ENCODE results near the gene CACNB1. TPM values are rescaled to one million over a fixed set of nuclear protein-coding genes. Genes with fewer than 3 reads are reported as not detected.

The CACNB1 gene
- polyA plus RNA-seq, 1 of the 3 experiments (the other 2 are of a cell fraction), result 7.4 TPM

DNA sequence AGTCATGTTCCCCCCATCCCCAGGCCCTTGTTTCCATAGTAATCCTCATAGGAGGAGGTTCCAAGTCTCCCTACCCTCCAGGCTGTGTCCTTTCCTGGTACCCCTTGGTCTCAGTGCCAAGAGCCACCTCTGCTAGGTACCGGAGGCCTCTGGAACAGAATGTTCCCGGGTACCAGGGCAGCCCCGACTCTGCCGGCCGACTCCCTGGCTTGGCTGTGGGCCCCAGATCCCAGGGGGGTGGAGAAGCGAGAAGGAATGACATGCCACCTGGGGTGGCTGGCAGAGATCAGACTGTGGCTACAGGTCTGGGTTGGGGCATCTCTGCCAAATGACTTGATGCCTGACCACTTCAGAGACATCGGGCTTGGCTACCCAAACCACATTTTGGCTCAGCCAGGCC, 24.7 kb upstream of the CACNB1 start:
- no peak for DNase-seq
- H3K4me1 ChIP-seq (ENCODE audit: control insufficient read depth in 1 of 2, insufficient read depth in 2 of 2, low read depth in 1 of 2, low read length in 1 of 2), result peaks cover 0 to 9% of the 10 kb centered on the region in 2 experiments; a peak in 1 of 4 replicates
- 93% methylated on average over 4 of the region's 7 CpGs for WGBS (ENCODE audit: low lambda C conversion rate)
- H3K9me3 ChIP-seq, result no peaks in the 10 kb centered on the region
- no peaks in the 10 kb centered on the region for H3K27me3 ChIP-seq (ENCODE audit: insufficient read depth)
- ChIA-PET CTCF (interaction anchor here (1.3 to 3.9 kb wide), 5 partner anchors 10 to 23 kb away, joined by 4 to 31 read pairs (median 7); no protein-coding TSS in a partner anchor), POLR2A (no interaction called here)
- H3K27ac ChIP-seq (ENCODE audit: low read depth in 2 of 2, low read length in 1 of 2), result no peak overlapping the region
- H3K9ac ChIP-seq, result no peak overlapping the region
- no peaks in the 10 kb centered on the region for H3K9me2 ChIP-seq
- no peaks in the 10 kb centered on the region for H3K79me2 ChIP-seq (ENCODE audit: insufficient read depth)
- no peak overlapping the region for H2AFZ ChIP-seq (ENCODE audit: low read depth)
- peaks cover 6% of the 10 kb centered on the region for H3F3A ChIP-seq (replicated peaks; ENCODE audit: insufficient read depth)
- TF ChIP-seq GABPA (IDR thresholded peaks at IDR 0.05; ENCODE audit: low read depth) (no peak), ELF1 (IDR thresholded peaks at IDR 0.05) (no peak), FOSL2 (IDR thresholded peaks at IDR 0.05; ENCODE audit: borderline replicate concordance, low read depth) (no peak), MXI1 (IDR thresholded peaks at IDR 0.05; ENCODE audit: low read depth, low read length) (no peak), SMC3 (IDR thresholded peaks at IDR 0.05; ENCODE audit: low read depth, low read length) (no peak), RAD21 (IDR thresholded peaks at IDR 0.05; ENCODE audit: low read length) (no peak), RXRA (IDR thresholded peaks at IDR 0.05; ENCODE audit: borderline replicate concordance, low read depth) (no peak), EP300 (IDR thresholded peaks at IDR 0.05; ENCODE audit: borderline replicate concordance in 1 of 2, low read depth in 1 of 2, low read length in 1 of 2) (no peak), CHD2 (IDR thresholded peaks at IDR 0.05; ENCODE audit: low read length, partially characterized antibody) (no peak), POLR2AphosphoS5 (IDR thresholded peaks at IDR 0.05; ENCODE audit: low read depth, low read length) (no peak)
- no peak overlapping the region for H3K4me2 ChIP-seq
- H3K4me3 ChIP-seq (ENCODE audit: low read depth in 2 of 2, low read length in 1 of 2), result no peak overlapping the region
- H4K20me1 ChIP-seq (ENCODE audit: insufficient read depth), result no peaks in the 10 kb centered on the region
- H3K36me3 ChIP-seq (replicated peaks in 1 of 2; ENCODE audit: control insufficient read depth in 1 of 2, insufficient read depth in 2 of 2, low read length in 1 of 2), result no peaks in the 10 kb centered on the region

GRCh38 chr17:39221572-39221971, 24.1 kb upstream of the CACNB1 start:
- no peak overlapping the region for H3K4me2 ChIP-seq
- H2AFZ ChIP-seq (ENCODE audit: low read depth), result no peak overlapping the region
- no peak overlapping the region for H3K4me3 ChIP-seq (ENCODE audit: low read depth in 2 of 2, low read length in 1 of 2)
- no peak overlapping the region for H3K27ac ChIP-seq (ENCODE audit: low read depth in 2 of 2, low read length in 1 of 2)
- no peak for DNase-seq
- ChIA-PET CTCF (interaction anchor here (1.2 to 3.9 kb wide), 6 partner anchors 11 to 239 kb away, joined by 3 to 31 read pairs (median 6); no protein-coding TSS in a partner anchor), POLR2A (no interaction called here)
- no peaks in the 10 kb centered on the region for H3K9me2 ChIP-seq
- H3K27me3 ChIP-seq (ENCODE audit: insufficient read depth), result no peaks in the 10 kb centered on the region
- WGBS (ENCODE audit: low lambda C conversion rate), result 83% methylated on average over 2 of the region's 6 CpGs
- H4K20me1 ChIP-seq (ENCODE audit: insufficient read depth), result no peaks in the 10 kb centered on the region
- H3K79me2 ChIP-seq (ENCODE audit: insufficient read depth), result no peaks in the 10 kb centered on the region
- peaks cover 0 to 9% of the 10 kb centered on the region in 2 experiments; a peak in 1 of 4 replicates for H3K4me1 ChIP-seq (ENCODE audit: control insufficient read depth in 1 of 2, insufficient read depth in 2 of 2, low read depth in 1 of 2, low read length in 1 of 2)
- H3K9me3 ChIP-seq, result no peaks in the 10 kb centered on the region
- H3K36me3 ChIP-seq (replicated peaks in 1 of 2; ENCODE audit: control insufficient read depth in 1 of 2, insufficient read depth in 2 of 2, low read length in 1 of 2), result no peaks in the 10 kb centered on the region
- H3F3A ChIP-seq (replicated peaks; ENCODE audit: insufficient read depth), result peaks cover 6% of the 10 kb centered on the region
- no peak overlapping the region for H3K9ac ChIP-seq
- TF ChIP-seq FOXM1 (IDR thresholded peaks at IDR 0.05; ENCODE audit: low read depth), result no peak
- TF ChIP-seq SIN3A (IDR thresholded peaks at IDR 0.05; ENCODE audit: borderline replicate concordance, low read depth, low read length), result no peak
- no peak for TF ChIP-seq CTCF (IDR thresholded peaks at IDR 0.05)
- TF ChIP-seq EP300 (IDR thresholded peaks at IDR 0.05; ENCODE audit: borderline replicate concordance in 1 of 2, low read depth in 1 of 2, low read length in 1 of 2), result no peak
- no peak for TF ChIP-seq ZBTB33 (IDR thresholded peaks at IDR 0.05; ENCODE audit: borderline replicate concordance, low read depth)
- no peak for TF ChIP-seq NFIC (IDR thresholded peaks at IDR 0.05; ENCODE audit: borderline replicate concordance)
- TF ChIP-seq, protein P1, sequence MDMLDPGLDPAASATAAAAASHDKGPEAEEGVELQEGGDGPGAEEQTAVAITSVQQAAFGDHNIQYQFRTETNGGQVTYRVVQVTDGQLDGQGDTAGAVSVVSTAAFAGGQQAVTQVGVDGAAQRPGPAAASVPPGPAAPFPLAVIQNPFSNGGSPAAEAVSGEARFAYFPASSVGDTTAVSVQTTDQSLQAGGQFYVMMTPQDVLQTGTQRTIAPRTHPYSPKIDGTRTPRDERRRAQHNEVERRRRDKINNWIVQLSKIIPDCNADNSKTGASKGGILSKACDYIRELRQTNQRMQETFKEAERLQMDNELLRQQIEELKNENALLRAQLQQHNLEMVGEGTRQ (IDR thresholded peaks at IDR 0.05; ENCODE audit: borderline replicate concordance, low read depth, low read length), result no peak
- no peak for TF ChIP-seq FOXJ3 (CRISPR knock-in tag; IDR thresholded peaks at IDR 0.05)
- no peak for TF ChIP-seq ELF1 (IDR thresholded peaks at IDR 0.05)
- no peak for TF ChIP-seq MXI1 (IDR thresholded peaks at IDR 0.05; ENCODE audit: low read depth, low read length)
- TF ChIP-seq RXRA (IDR thresholded peaks at IDR 0.05; ENCODE audit: borderline replicate concordance, low read depth), result no peak
- TF ChIP-seq, protein P2, sequence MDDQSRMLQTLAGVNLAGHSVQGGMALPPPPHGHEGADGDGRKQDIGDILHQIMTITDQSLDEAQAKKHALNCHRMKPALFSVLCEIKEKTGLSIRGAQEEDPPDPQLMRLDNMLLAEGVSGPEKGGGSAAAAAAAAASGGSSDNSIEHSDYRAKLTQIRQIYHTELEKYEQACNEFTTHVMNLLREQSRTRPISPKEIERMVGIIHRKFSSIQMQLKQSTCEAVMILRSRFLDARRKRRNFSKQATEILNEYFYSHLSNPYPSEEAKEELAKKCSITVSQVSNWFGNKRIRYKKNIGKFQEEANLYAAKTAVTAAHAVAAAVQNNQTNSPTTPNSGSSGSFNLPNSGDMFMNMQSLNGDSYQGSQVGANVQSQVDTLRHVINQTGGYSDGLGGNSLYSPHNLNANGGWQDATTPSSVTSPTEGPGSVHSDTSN (IDR thresholded peaks at IDR 0.05), result no peak
- TF ChIP-seq SMC3 (IDR thresholded peaks at IDR 0.05; ENCODE audit: low read depth, low read length), result no peak
- TF ChIP-seq RAD21 (IDR thresholded peaks at IDR 0.05; ENCODE audit: low read length), result no peak
- no peak for TF ChIP-seq USF1 (IDR thresholded peaks at IDR 0.05; ENCODE audit: borderline replicate concordance, low read depth)
